Mesendoderm (in vitro differentiated cells): Measurements from ENCODE around the gene PCLAF.
"Not testable (repeated sequence)": the region's sequence is repeated elsewhere in the genome, so short reads cannot be mapped to it uniquely, and the experiment has no call there.

ENCODE experiments used
- DNase-seq: peaks from one replicate; pipeline ENCODE4 v3.0.0; 2013
- H2AK5ac ChIP-seq: 2 replicates; pipeline ENCODE4 v1.6.1; 2013; ENCODE audit warnings: low read length, inconsistent platforms
- H2BK120ac ChIP-seq: 2 replicates; pipeline ENCODE4 v1.6.1; 2013; ENCODE audit warnings: low read depth, mild to moderate bottlenecking, low read length, moderate library complexity, mixed read lengths
- H2BK15ac ChIP-seq: replicated peaks from 2 replicates; pipeline ENCODE4 v1.6.1; 2013; ENCODE audit warnings: low read depth, mild to moderate bottlenecking, moderate library complexity
- H2BK5ac ChIP-seq: 2 replicates; pipeline ENCODE4 v1.6.1; 2013; ENCODE audit warnings: low read length, inconsistent platforms
- H3K18ac ChIP-seq: 2 replicates; pipeline ENCODE4 v1.6.1; 2013; ENCODE audit warnings: mild to moderate bottlenecking, low read length, mixed read lengths
- H3K23ac ChIP-seq: one replicate; pipeline ENCODE4 v1.6.1; 2013; ENCODE audit warnings: low read length
- H3K27ac ChIP-seq: 2 replicates; pipeline ENCODE4 v1.5.1; 2013; ENCODE audit warnings: low read depth, mild to moderate bottlenecking, inconsistent platforms, low read length, moderate library complexity
- H3K27me3 ChIP-seq: 2 replicates; pipeline ENCODE4 v1.6.1; 2013; ENCODE audit warnings: low read length, control low read depth, mild to moderate bottlenecking, inconsistent platforms; ENCODE audit not compliant: insufficient read depth, poor library complexity
- H3K36me3 ChIP-seq: 2 replicates; pipeline ENCODE4 v1.6.1; 2013; ENCODE audit warnings: low read length, inconsistent platforms; ENCODE audit not compliant: control insufficient read depth, insufficient read depth
- H3K4ac ChIP-seq: one replicate; pipeline ENCODE4 v1.6.1; 2013; ENCODE audit warnings: low read depth, mild to moderate bottlenecking, low read length, moderate library complexity
- H3K4me1 ChIP-seq: 2 replicates; pipeline ENCODE4 v1.6.1; 2013; ENCODE audit warnings: low read depth, low read length, inconsistent platforms; ENCODE audit not compliant: control insufficient read depth
- H3K4me2 ChIP-seq: 2 replicates; pipeline ENCODE4 v1.6.1; 2013; ENCODE audit warnings: low read length
- H3K4me3 ChIP-seq: 2 replicates; pipeline ENCODE4 v1.5.1; 2013; ENCODE audit warnings: mild to moderate bottlenecking, low read length
- H3K56ac ChIP-seq: one replicate; pipeline ENCODE4 v1.6.1; 2013; ENCODE audit warnings: low read length
- H3K79me1 ChIP-seq: 2 replicates; pipeline ENCODE4 v1.6.1; 2013; ENCODE audit warnings: low read length, inconsistent platforms
- H3K79me2 ChIP-seq: 2 replicates; pipeline ENCODE4 v1.6.1; 2013; ENCODE audit warnings: mild to moderate bottlenecking, low read length; ENCODE audit not compliant: control insufficient read depth, insufficient read depth
- H3K9ac ChIP-seq: 2 replicates; pipeline ENCODE4 v1.6.1; 2013; ENCODE audit warnings: low read length, inconsistent platforms
- H4K5ac ChIP-seq: one replicate; pipeline ENCODE4 v1.6.1; 2013; ENCODE audit warnings: low read length
- H4K8ac ChIP-seq: one replicate; pipeline ENCODE4 v1.6.1; 2013; ENCODE audit warnings: low read depth, mild to moderate bottlenecking, control low read depth, low read length, moderate library complexity
- WGBS: extraction: QIAGEN DNeasy Blood & Tissue Kit; methylation state at CpG from one replicate; pipeline ENCODE4 v1.1.7; 2013; ENCODE audit warnings: low lambda C conversion rate, missing lambda C conversion rate; ENCODE audit not compliant: insufficient coverage; ENCODE audit errors: extremely low coverage; 5-methylcytosine and 5-hydroxymethylcytosine counted together

Gene PCLAF

DNA sequence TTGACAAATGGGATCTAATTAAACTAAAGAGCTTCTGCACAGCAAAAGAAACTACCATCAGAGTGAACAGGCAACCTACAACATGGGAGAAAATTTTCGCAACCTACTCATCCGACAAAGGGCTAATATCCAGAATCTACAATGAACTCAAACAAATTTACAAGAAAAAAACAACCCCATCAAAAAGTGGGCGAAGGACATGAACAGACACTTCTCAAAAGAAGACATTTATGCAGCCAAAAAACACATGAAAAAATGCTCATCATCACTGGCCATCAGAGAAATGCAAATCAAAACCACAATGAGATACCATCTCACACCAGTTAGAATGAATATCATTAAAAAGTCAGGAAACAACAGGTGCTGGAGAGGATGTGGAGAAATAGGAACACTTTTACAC is 49.6 kb downstream of the PCLAF start:
- not testable (repeated sequence) for H3K4me1 ChIP-seq, H3K56ac ChIP-seq, H3K79me2 ChIP-seq, H3K27ac ChIP-seq, H4K8ac ChIP-seq, H3K4me3 ChIP-seq, H2BK120ac ChIP-seq, DNase-seq, H2BK15ac ChIP-seq, H4K5ac ChIP-seq, H3K23ac ChIP-seq, H3K4me2 ChIP-seq, H3K27me3 ChIP-seq, H2AK5ac ChIP-seq, H3K36me3 ChIP-seq, H3K9ac ChIP-seq, H3K18ac ChIP-seq, H3K79me1 ChIP-seq, H2BK5ac ChIP-seq, H3K4ac ChIP-seq
- no CpG with 5 or more reads among the region's 3 CpGs for WGBS

- H3K79me1 ChIP-seq, H3K4me2 ChIP-seq, DNase-seq, H4K8ac ChIP-seq, H2BK120ac ChIP-seq, H3K4me3 ChIP-seq, H3K4me1 ChIP-seq, H4K5ac ChIP-seq, H2BK5ac ChIP-seq, H3K79me2 ChIP-seq, H3K36me3 ChIP-seq, H3K27ac ChIP-seq, H3K27me3 ChIP-seq, H3K18ac ChIP-seq, H3K56ac ChIP-seq, H3K23ac ChIP-seq, H2AK5ac ChIP-seq, H3K9ac ChIP-seq, H2BK15ac ChIP-seq, H3K4ac ChIP-seq: not testable (repeated sequence)
- no CpG with 5 or more reads among the region's 15 CpGs for WGBS
Measured at GRCh38 chr15:64326975-64327374, 54.3 kb downstream of the PCLAF start.

DNA sequence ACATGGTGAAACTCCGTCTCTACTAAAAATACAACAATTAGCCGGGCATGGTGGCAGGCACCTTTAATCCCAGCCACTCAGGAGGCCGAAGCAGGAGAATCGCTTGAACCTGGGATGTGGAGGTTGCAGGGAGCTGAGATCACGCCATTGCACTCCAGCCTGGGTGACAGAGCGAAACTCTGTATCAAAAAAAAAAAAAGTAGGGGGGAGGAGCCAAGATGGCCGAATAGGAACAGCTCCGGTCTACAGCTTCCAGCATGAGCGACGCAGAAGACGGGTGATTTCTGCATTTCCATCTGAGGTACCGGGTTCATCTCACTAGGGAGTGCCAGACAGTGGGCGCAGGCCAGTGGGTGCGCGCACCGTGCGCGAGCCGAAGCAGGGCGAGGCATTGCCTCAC is 54.8 kb downstream of the PCLAF start:
- not testable (repeated sequence) for H3K79me2 ChIP-seq, H3K4ac ChIP-seq, H3K23ac ChIP-seq, H3K18ac ChIP-seq, H3K56ac ChIP-seq, H3K9ac ChIP-seq, DNase-seq, H2BK5ac ChIP-seq, H2BK15ac ChIP-seq, H3K36me3 ChIP-seq, H3K79me1 ChIP-seq, H3K4me2 ChIP-seq, H2BK120ac ChIP-seq, H4K5ac ChIP-seq, H3K4me3 ChIP-seq, H2AK5ac ChIP-seq, H3K27ac ChIP-seq, H3K27me3 ChIP-seq, H4K8ac ChIP-seq, H3K4me1 ChIP-seq
- no CpG with 5 or more reads among the region's 20 CpGs for WGBS

- no peak overlapping the region for H3K27ac ChIP-seq
- no peak for DNase-seq
- no peak overlapping the region for H3K9ac ChIP-seq
- H2BK120ac ChIP-seq: no peak overlapping the region
- no peak overlapping the region for H3K4me2 ChIP-seq
- no peak overlapping the region for H3K56ac ChIP-seq
- H3K18ac ChIP-seq: no peak overlapping the region
- H3K4me1 ChIP-seq: no peaks in the 10 kb centered on the region
- H2AK5ac ChIP-seq: no peak overlapping the region
- H2BK5ac ChIP-seq: no peak overlapping the region
- H3K27me3 ChIP-seq: no peaks in the 10 kb centered on the region
- H3K79me1 ChIP-seq: no peaks in the 10 kb centered on the region
- no peak overlapping the region for H4K5ac ChIP-seq
- H3K4me3 ChIP-seq: no peak overlapping the region
- H4K8ac ChIP-seq: no peak overlapping the region
- H3K23ac ChIP-seq: no peak overlapping the region
- no CpG with 5 or more reads among the region's 5 CpGs for WGBS
- no peak overlapping the region for H3K4ac ChIP-seq
- H3K36me3 ChIP-seq: no peaks in the 10 kb centered on the region
- H2BK15ac ChIP-seq: no peak overlapping the region
- no peaks in the 10 kb centered on the region for H3K79me2 ChIP-seq
Measured at GRCh38 chr15:64324165-64324877, 56.9 kb downstream of the PCLAF start.

GRCh38 chr15:64315216-64315615 is 66.0 kb downstream of the PCLAF start:
- no peak overlapping the region for H3K4ac ChIP-seq
- DNase-seq: no peak
- no peaks in the 10 kb centered on the region for H3K27me3 ChIP-seq
- H3K56ac ChIP-seq: no peak overlapping the region
- H3K9ac ChIP-seq: no peak overlapping the region
- no peak overlapping the region for H2BK15ac ChIP-seq
- no peak overlapping the region for H3K4me2 ChIP-seq
- H2AK5ac ChIP-seq: no peak overlapping the region
- H3K23ac ChIP-seq: no peak overlapping the region
- H3K18ac ChIP-seq: no peak overlapping the region
- no peak overlapping the region for H3K27ac ChIP-seq
- no peaks in the 10 kb centered on the region for H3K36me3 ChIP-seq
- no peak overlapping the region for H4K5ac ChIP-seq
- H2BK120ac ChIP-seq: no peak overlapping the region
- H3K4me3 ChIP-seq: no peak overlapping the region
- no peak overlapping the region for H2BK5ac ChIP-seq
- no peaks in the 10 kb centered on the region for H3K4me1 ChIP-seq
- H3K79me2 ChIP-seq: no peaks in the 10 kb centered on the region
- H3K79me1 ChIP-seq: peaks cover 1% of the 10 kb centered on the region
- WGBS: no CpG with 5 or more reads among the region's 4 CpGs
- no peak overlapping the region for H4K8ac ChIP-seq

- no peaks in the 10 kb centered on the region for H3K36me3 ChIP-seq
- H3K18ac ChIP-seq: no peak overlapping the region
- no peak overlapping the region for H2AK5ac ChIP-seq
- H2BK5ac ChIP-seq: no peak overlapping the region
- no peaks in the 10 kb centered on the region for H3K4me1 ChIP-seq
- no peaks in the 10 kb centered on the region for H3K27me3 ChIP-seq
- H2BK120ac ChIP-seq: no peak overlapping the region
- WGBS: no CpG with 5 or more reads among the region's 3 CpGs
- H3K4ac ChIP-seq: no peak overlapping the region
- DNase-seq: no peak
- H3K56ac ChIP-seq: no peak overlapping the region
- no peak overlapping the region for H3K27ac ChIP-seq
- H4K8ac ChIP-seq: no peak overlapping the region
- no peak overlapping the region for H3K23ac ChIP-seq
- no peak overlapping the region for H3K4me2 ChIP-seq
- no peak overlapping the region for H2BK15ac ChIP-seq
- H3K79me2 ChIP-seq: no peaks in the 10 kb centered on the region
- H4K5ac ChIP-seq: no peak overlapping the region
- H3K9ac ChIP-seq: no peak overlapping the region
- H3K4me3 ChIP-seq: no peak overlapping the region
- H3K79me1 ChIP-seq: peaks cover 1% of the 10 kb centered on the region
Measured at GRCh38 chr15:64314456-64314855, 66.8 kb downstream of the PCLAF start.
